ENCODE measurements around the gene CD209. TPM values are rescaled to one million over a fixed set of nuclear protein-coding genes. Genes with fewer than 3 reads are reported as not detected.

The CD209 gene
- total and polyA plus RNA-seq, 2 experiments from 2014 or later, result not detected

GRCh38 chr19:7701654-7702457, 45.5 kb downstream of the CD209 start, which contains the start of gene FCER2:
FCER2 (minus strand) TSS chr19:7702131; CDS start chr19:7699760, 2,371 bp downstream.
- DNase-seq (ENCODE audit: low spot score), result no peak
- Histone ChIP-seq H4K20me1 (ENCODE audit: insufficient read depth, poor library complexity, severe bottlenecking) (no peaks in the 10 kb centered on the region), H3K36me3 (replicated peaks; ENCODE audit: insufficient read depth, low read depth) (no peaks in the 10 kb centered on the region), H3K4me2 (no peak within 1 kb of the TSS), H3K4me3 (no peak within 1 kb of the TSS), H3K9me3 (ENCODE audit: low read depth) (no peaks in the 10 kb centered on the region), H2AFZ (no peak within 1 kb of the TSS), H3K9me2 (replicated peaks; ENCODE audit: insufficient read depth) (no peaks in the 10 kb centered on the region), H3K4me1 (ENCODE audit: insufficient read depth) (no peaks in the 10 kb centered on the region), H3K27ac (no peak within 1 kb of the TSS), H3K79me2 (no peaks in the 10 kb centered on the region), H3K27me3 (peaks cover 6% of the 10 kb centered on the region)
- 68% methylated on average over 18 of the region's 20 CpGs for WGBS (ENCODE audit: low lambda C conversion rate, missing lambda C conversion rate)
- TF ChIP-seq EZH2phosphoT487 (IDR thresholded peaks at IDR 0.05; ENCODE audit: low read depth, severe bottlenecking, unreplicated experiment) (no peak), CTCF (IDR thresholded peaks at IDR 0.05; ENCODE audit: poor library complexity) (no peak), EZH2 (IDR thresholded peaks at IDR 0.05; ENCODE audit: borderline replicate concordance) (no peak)

- no peaks in the 10 kb centered on the region for H3K9me3 ChIP-seq (ENCODE audit: low read depth)
- peaks cover 6% of the 10 kb centered on the region for H3K27me3 ChIP-seq
- H3K36me3 ChIP-seq (replicated peaks; ENCODE audit: insufficient read depth, low read depth), result no peaks in the 10 kb centered on the region
- H4K20me1 ChIP-seq (ENCODE audit: insufficient read depth, poor library complexity, severe bottlenecking), result no peaks in the 10 kb centered on the region
- H3K4me3 ChIP-seq, result no peak overlapping the region
- TF ChIP-seq EZH2 (IDR thresholded peaks at IDR 0.05; ENCODE audit: borderline replicate concordance) (no peak), EZH2phosphoT487 (IDR thresholded peaks at IDR 0.05; ENCODE audit: low read depth, severe bottlenecking, unreplicated experiment) (no peak), CTCF (IDR thresholded peaks at IDR 0.05; ENCODE audit: poor library complexity) (no peak)
- no peaks in the 10 kb centered on the region for H3K4me1 ChIP-seq (ENCODE audit: insufficient read depth)
- no peaks in the 10 kb centered on the region for H3K79me2 ChIP-seq
- no peaks in the 10 kb centered on the region for H3K9me2 ChIP-seq (replicated peaks; ENCODE audit: insufficient read depth)
- 94% methylated on average over 12 of the region's 12 CpGs for WGBS (ENCODE audit: low lambda C conversion rate, missing lambda C conversion rate)
- DNase-seq (ENCODE audit: low spot score), result no peak
- H2AFZ ChIP-seq, result no peak overlapping the region
- H3K4me2 ChIP-seq, result no peak overlapping the region
- no peak overlapping the region for H3K27ac ChIP-seq
These were observed 46.2 kb downstream of the CD209 start for GRCh38 chr19:7701049-7701653.

GRCh38 chr19:7699417-7700401, 47.6 kb downstream of the CD209 start:
- no peak overlapping the region for H2AFZ ChIP-seq
- H3K9me2 ChIP-seq (replicated peaks; ENCODE audit: insufficient read depth), result no peaks in the 10 kb centered on the region
- H3K4me1 ChIP-seq (ENCODE audit: insufficient read depth), result no peaks in the 10 kb centered on the region
- no peak overlapping the region for H3K27ac ChIP-seq
- H3K27me3 ChIP-seq, result peaks cover 6% of the 10 kb centered on the region
- 73% methylated on average over 15 of the region's 15 CpGs for WGBS (ENCODE audit: low lambda C conversion rate, missing lambda C conversion rate)
- no peaks in the 10 kb centered on the region for H3K36me3 ChIP-seq (replicated peaks; ENCODE audit: insufficient read depth, low read depth)
- H3K4me2 ChIP-seq, result no peak overlapping the region
- no peak overlapping the region for H3K4me3 ChIP-seq
- no peaks in the 10 kb centered on the region for H4K20me1 ChIP-seq (ENCODE audit: insufficient read depth, poor library complexity, severe bottlenecking)
- H3K79me2 ChIP-seq, result no peaks in the 10 kb centered on the region
- H3K9me3 ChIP-seq (ENCODE audit: low read depth), result no peaks in the 10 kb centered on the region
- no peak for DNase-seq (ENCODE audit: low spot score)
- TF ChIP-seq EZH2phosphoT487 (IDR thresholded peaks at IDR 0.05; ENCODE audit: low read depth, severe bottlenecking, unreplicated experiment) (no peak), EZH2 (IDR thresholded peaks at IDR 0.05; ENCODE audit: borderline replicate concordance) (no peak), CTCF (IDR thresholded peaks at IDR 0.05; ENCODE audit: poor library complexity) (no peak)

Data from hepatocyte (in vitro differentiated cells).